ENCODE data around the gene ZNF524. TPM values are rescaled to one million over a fixed set of nuclear protein-coding genes. Genes with fewer than 3 reads are reported as not detected.
"Not testable (repeated sequence)": the region's sequence is repeated elsewhere in the genome, so short reads cannot be mapped to it uniquely, and the experiment has no call there.

ZNF524 gene
- total RNA-seq, 4 donors from 2014 or later = 29.4 to 49.9 (median 47.0) TPM

DNA sequence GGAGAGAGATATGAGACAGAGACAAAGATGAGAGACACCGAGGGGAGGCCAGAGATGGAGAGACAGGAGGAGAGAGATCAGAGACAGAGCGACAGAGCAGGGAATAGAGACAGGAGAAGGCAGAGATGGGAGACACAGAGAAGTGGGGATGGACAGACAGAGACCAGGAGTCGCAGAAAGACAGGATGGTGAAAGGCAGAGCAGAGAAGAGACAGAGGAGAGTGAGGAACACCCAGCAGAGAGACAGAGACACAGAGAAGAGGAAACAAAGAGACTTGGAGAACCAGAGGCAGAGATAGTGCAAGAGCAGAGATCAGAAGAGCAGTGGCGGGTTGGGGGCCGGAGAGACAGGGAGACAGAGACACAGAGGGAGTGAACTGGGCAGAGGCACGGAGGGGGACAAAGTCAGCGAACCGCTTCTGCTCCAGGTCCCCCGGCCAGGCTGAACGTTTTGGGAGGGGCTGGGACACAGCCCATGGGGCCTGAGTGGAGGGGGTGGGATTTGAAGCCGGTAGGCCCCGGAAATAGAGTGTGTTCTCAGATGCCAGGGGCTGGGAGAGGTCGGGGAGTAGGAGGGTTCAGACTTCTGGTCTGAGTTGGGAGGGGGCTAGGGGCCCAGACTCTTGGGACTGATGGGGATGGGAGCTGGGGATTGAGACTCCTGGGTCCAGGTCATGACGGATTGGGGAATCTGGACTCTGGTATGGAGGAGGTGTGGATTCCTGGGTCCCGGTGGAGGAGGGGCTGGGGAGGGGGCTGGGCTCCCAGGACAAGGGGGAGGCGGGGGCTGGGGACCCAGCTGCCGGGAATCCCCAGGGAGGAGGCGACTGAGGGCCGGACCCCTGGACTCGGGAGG is 20.1 kb upstream of the ZNF524 start:
- TF ChIP-seq POLR2AphosphoS5 (IDR thresholded peaks at IDR 0.05) = no peak
- no peak for TF ChIP-seq POLR2A (IDR thresholded peaks at IDR 0.05)
- TF ChIP-seq, protein P1, sequence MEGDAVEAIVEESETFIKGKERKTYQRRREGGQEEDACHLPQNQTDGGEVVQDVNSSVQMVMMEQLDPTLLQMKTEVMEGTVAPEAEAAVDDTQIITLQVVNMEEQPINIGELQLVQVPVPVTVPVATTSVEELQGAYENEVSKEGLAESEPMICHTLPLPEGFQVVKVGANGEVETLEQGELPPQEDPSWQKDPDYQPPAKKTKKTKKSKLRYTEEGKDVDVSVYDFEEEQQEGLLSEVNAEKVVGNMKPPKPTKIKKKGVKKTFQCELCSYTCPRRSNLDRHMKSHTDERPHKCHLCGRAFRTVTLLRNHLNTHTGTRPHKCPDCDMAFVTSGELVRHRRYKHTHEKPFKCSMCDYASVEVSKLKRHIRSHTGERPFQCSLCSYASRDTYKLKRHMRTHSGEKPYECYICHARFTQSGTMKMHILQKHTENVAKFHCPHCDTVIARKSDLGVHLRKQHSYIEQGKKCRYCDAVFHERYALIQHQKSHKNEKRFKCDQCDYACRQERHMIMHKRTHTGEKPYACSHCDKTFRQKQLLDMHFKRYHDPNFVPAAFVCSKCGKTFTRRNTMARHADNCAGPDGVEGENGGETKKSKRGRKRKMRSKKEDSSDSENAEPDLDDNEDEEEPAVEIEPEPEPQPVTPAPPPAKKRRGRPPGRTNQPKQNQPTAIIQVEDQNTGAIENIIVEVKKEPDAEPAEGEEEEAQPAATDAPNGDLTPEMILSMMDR (IDR thresholded peaks at IDR 0.05) = no peak
- Histone ChIP-seq H3K4me3 (peak overlapping the region; percentile 70), H3K27ac (peak overlapping the region; percentile 71), H3K4me1 (peaks cover 23% of the 10 kb centered on the region), H3K9me3 (no peaks in the 10 kb centered on the region), H3K27me3 (no peaks in the 10 kb centered on the region), H3K36me3 (peaks cover 23% of the 10 kb centered on the region)
- no peak for DNase-seq (ENCODE audit: low spot score in 2 of 2)
- 11% methylated on average over 18 of the region's 20 CpGs for WGBS

DNA sequence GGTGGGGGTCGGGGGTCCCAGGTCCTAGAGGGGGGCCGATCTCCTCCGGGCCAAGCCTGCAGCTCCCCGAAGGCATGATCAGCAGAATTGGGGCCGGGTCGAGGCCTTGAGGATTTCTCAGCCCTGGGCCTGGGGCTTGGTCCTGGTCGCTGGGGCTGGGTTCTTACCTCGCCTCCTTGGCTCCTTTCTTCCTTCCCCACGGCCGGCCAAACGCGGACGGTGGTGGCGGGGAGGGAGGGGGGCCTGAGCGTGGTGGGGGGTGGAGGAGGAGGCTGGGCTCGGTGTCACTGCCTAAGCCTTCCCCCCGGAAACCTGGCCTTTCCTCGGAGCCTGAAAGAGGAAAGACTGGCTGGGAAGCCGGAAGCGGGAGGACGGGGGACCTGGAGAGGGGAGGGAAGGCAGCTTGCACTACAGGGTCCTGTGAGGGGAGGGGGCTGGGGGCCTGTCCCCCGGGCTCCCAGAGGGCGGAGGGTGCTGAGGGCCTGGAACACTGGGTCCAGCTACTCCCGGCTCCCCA is 19.4 kb upstream of the ZNF524 start, which contains the start of gene ZNF579:
TSS of gene ZNF579 (minus strand) at position 221 of the 517 bp plus-strand sequence. CDS start 1,209 bp downstream, outside the sequence.
- TF ChIP-seq EP300 (IDR thresholded peaks at IDR 0.05) = no peak
- TF ChIP-seq POLR2AphosphoS5 (IDR thresholded peaks at IDR 0.05) = peak in 1 of 3 donors; percentile 22
- TF ChIP-seq, protein P1 (IDR thresholded peaks at IDR 0.05) = no peak
- Histone ChIP-seq H3K4me3 (peak within 1 kb of the TSS; percentile 70), H3K9me3 (no peaks in the 10 kb centered on the region), H3K4me1 (peaks cover 27% of the 10 kb centered on the region), H3K36me3 (peaks cover 23% of the 10 kb centered on the region), H3K27ac (peak within 1 kb of the TSS; percentile 71), H3K27me3 (peaks cover under 1% of the 10 kb centered on the region)
- no CpG with 5 or more reads among the region's 24 CpGs for WGBS
- peak; percentile 89 to 92 for DNase-seq (ENCODE audit: low spot score in 2 of 2)

DNA sequence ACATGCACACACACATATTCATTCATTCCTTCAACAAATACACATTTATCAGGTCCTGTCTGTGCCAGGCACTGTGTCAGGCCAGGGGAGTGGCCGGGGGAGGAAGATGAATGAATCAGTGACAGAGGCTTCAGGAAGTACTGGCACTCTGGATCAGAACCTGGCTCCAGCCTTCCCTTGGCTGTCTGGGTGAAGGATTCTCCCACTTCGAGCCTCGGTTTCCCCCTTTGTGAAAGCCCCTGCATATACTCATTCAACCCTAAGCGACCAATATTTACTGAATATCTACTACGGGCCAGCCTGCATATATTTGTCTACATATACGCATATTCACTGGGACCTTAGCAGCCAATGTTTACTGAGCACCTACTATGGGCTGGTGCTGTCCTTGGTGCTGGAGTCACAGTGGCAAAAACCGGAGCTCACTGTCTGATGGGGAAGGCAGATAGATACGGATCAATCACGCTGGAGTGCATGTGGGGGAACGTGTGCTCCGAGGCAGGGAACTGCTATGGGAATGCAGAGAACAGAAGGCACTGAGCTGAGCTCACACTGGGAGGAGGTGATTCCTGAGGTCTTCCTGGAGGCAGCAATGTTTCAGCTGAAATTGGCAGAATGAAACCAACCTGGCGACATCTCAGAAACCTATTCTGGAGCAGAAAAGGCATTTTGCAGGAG is 18.8 kb upstream of the ZNF524 start:
- DNase-seq (ENCODE audit: low spot score in 2 of 2) = no peak
- Histone ChIP-seq H3K27me3 (peaks cover 3% of the 10 kb centered on the region), H3K36me3 (peaks cover 23% of the 10 kb centered on the region), H3K4me1 (peaks cover 33% of the 10 kb centered on the region), H3K4me3 (peak overlapping the region; percentile 70), H3K27ac (peak overlapping the region; percentile 71), H3K9me3 (no peaks in the 10 kb centered on the region)
- TF ChIP-seq POLR2A (IDR thresholded peaks at IDR 0.05) (no peak), EP300 (IDR thresholded peaks at IDR 0.05) (no peak), POLR2AphosphoS5 (IDR thresholded peaks at IDR 0.05) (no peak)
- TF ChIP-seq, protein P1 (IDR thresholded peaks at IDR 0.05) = no peak
- 21% methylated on average over 8 of the region's 12 CpGs for WGBS

DNA sequence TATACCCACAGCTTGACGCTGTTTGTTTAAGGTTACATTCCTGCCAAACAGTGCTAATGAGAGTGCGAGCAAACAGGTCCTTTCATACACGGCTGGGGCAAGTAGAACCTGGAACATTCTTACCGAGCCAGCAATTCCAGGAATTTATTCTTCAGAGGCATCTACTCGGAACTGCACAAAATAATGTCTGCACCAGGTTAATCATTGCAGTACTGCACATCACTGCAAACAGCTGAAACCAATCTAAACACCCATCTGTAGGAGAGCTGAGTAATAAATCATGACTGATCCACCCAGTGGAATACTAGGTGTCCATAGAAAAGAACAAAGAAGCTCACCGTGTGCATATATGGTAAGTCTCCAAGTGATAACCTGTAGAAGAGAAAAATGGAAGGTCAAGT is 18.3 kb upstream of the ZNF524 start:
- TF ChIP-seq POLR2A (IDR thresholded peaks at IDR 0.05) (no peak), POLR2AphosphoS5 (IDR thresholded peaks at IDR 0.05) (no peak), EP300 (IDR thresholded peaks at IDR 0.05) (no peak)
- TF ChIP-seq, protein P1 (IDR thresholded peaks at IDR 0.05) = no peak
- Histone ChIP-seq H3K27ac (no peak overlapping the region), H3K36me3 (peaks cover 23% of the 10 kb centered on the region), H3K9me3 (no peaks in the 10 kb centered on the region), H3K27me3 (peaks cover 3% of the 10 kb centered on the region), H3K4me3 (no peak overlapping the region), H3K4me1 (peaks cover 38% of the 10 kb centered on the region)
- DNase-seq (ENCODE audit: low spot score in 2 of 2) = no peak
- WGBS = 15% methylated on average over 6 of the region's 6 CpGs

DNA sequence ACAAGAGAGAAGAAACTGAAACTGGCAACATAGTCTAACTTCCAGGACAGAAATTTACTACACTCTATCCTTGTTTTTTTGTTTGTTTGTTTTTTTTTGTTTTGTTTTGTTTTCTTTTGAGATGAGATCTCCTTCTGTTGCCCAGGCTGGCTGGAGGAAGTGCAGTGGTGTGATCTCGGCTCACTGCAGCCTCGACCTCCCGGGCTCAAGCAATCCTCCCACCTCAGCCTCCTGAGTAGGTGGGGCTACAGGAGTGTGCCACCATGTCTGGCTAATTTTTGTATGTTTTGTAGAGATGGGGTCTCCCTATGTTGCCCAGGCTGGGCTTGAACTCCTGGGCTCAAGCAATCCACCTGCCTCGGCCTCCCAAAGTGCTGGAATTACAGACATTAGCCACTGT is 17.8 kb upstream of the ZNF524 start:
- Histone ChIP-seq H3K4me1 (peaks cover 43% of the 10 kb centered on the region), H3K36me3 (peaks cover 21% of the 10 kb centered on the region)
- WGBS = 75% methylated on average over 4 of the region's 4 CpGs
- H3K27me3 ChIP-seq; H3K4me3 ChIP-seq; H3K27ac ChIP-seq; H3K9me3 ChIP-seq; DNase-seq (ENCODE audit: low spot score in 2 of 2): not testable (repeated sequence)

DNA sequence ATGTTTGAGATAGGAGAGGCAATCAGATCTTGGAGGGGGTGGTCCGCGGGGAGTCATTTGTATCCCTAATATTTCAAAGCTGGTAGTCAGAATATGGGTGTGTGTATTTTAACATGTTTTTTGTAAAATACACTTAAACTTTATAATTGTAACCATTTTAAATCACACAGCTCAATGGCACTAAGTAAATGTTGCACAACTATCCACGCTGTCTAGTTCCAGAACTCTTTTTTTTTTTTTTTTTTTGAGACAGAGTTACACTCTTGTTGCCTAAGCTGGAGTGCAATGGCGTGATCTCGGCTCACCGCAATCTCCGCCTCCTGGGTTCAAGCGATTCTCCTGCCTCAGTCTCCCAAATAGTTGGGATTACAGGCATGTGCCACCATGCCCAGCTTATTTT is 16.2 kb upstream of the ZNF524 start:
- not testable (repeated sequence) for H3K4me3 ChIP-seq; H3K36me3 ChIP-seq; H3K27ac ChIP-seq; H3K27me3 ChIP-seq; H3K9me3 ChIP-seq; DNase-seq (ENCODE audit: low spot score in 2 of 2)
- 72% methylated on average over 8 of the region's 8 CpGs for WGBS
- H3K4me1 ChIP-seq = peaks cover 49% of the 10 kb centered on the region
